Thyroid gland (tissue), 4 donors: Measurements from ENCODE around the gene FAM234A. TPM values are rescaled to one million over a fixed set of nuclear protein-coding genes. Genes with fewer than 3 reads are reported as not detected.

Source experiments
- DNase-seq, 2 donors: peaks; one replicate each; pipeline ENCODE4 v3.0.0-alpha.2; 2019
- H3K27ac ChIP-seq, 3 donors: fragments of 200-600 bp; sonication (generic); 1 replicate in 2 of 3; 2 replicates in 1 of 3; pipeline ENCODE4 v1.5.1; 2016 to 2019; ENCODE audit warnings: mild to moderate bottlenecking in 1 of 3, moderate library complexity in 1 of 3
- H3K27me3 ChIP-seq: fragments of 200-600 bp; sonication (generic); one replicate; pipeline ENCODE4 v1.5.1; 2019
- H3K36me3 ChIP-seq, 2 donors: fragments of 200-600 bp; sonication (generic); one replicate each; pipeline ENCODE4 v1.5.1; 2016 to 2019
- H3K4me1 ChIP-seq, 2 donors: fragments of 200-600 bp; sonication (generic); one replicate each; pipeline ENCODE4 v1.5.1; 2017 to 2019
- H3K4me3 ChIP-seq, 3 donors: fragments of 200-600 bp; sonication (generic); replicated peaks in 1 of 3; 1 replicate in 2 of 3; 2 replicates in 1 of 3; pipeline ENCODE4 v1.5.1; 2016; ENCODE audit warnings: mild to moderate bottlenecking in 1 of 3
- H3K9me3 ChIP-seq: fragments of 200-600 bp; sonication (generic); one replicate; pipeline ENCODE4 v1.5.1; 2017
- POLR2A ChIP-seq, 2 donors: fragments of 450-650 bp; IDR thresholded peaks; one replicate each; pipeline ENCODE4 v1.6.1; 2017; ENCODE audit warnings: antibody characterized with exemption in 2 of 2, mild to moderate bottlenecking in 2 of 2, moderate library complexity in 1 of 2
- WGBS, 2 donors: methylation state at CpG; one replicate each; pipeline ENCODE4 v1.1.5; 2017; 5-methylcytosine and 5-hydroxymethylcytosine counted together
- intact Hi-C: fragments of 100-400 bp; cut with DNase I; formaldehyde crosslinking; loops from one replicate; pipeline ENCODE4 v1.15.1; 2023
- total RNA-seq, 4 donors: library from RNA; depleted of rRNA; stranded (reverse); fragments of >200 nt; gene quantifications; one replicate each; pipeline ENCODE4 v1.2.3, GENCODE V29; 2016
- TF ChIP-seq, protein P1 (sequence below), 6 experiments: fragments of 200-600 bp in 3 of 6; fragments of 450-650 bp in 3 of 6; sonication (generic) in 3 of 6; IDR thresholded peaks; one replicate each; pipeline ENCODE4 v1.5.1; 2016 to 2019; ENCODE audit warnings: antibody characterized with exemption in 6 of 6, mild to moderate bottlenecking in 2 of 6, inconsistent platforms in 1 of 6, moderate library complexity in 1 of 6

The FAM234A gene
- total RNA-seq, 4 donors from 2014 or later, result 35.3 to 140 (median 107) TPM

DNA sequence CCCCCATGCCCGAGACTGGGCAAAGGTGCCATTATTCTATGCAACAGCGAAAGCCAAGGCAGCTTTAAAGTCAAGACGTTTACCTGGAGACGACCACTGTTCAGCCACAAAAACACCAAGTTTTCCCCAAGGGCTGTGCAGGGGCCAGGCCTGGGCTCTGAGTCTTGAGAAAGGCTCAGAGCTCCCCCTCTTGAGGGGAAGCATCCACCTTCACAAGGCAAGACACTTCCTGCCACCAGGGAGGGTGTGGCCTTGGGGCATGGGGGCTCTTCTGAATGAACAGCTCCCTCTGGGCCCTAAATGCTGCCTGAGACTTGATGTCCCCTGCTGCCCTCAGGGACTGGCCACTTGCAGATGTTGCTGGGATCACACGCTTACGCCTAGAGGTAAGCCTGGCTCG, 74.9 kb downstream of the FAM234A start:
- intact Hi-C loops, result no loop called here
- 83 to 92% methylated on average over 6 to 7 of the region's 7 CpGs for WGBS, 2 donors
- TF ChIP-seq, protein P1, sequence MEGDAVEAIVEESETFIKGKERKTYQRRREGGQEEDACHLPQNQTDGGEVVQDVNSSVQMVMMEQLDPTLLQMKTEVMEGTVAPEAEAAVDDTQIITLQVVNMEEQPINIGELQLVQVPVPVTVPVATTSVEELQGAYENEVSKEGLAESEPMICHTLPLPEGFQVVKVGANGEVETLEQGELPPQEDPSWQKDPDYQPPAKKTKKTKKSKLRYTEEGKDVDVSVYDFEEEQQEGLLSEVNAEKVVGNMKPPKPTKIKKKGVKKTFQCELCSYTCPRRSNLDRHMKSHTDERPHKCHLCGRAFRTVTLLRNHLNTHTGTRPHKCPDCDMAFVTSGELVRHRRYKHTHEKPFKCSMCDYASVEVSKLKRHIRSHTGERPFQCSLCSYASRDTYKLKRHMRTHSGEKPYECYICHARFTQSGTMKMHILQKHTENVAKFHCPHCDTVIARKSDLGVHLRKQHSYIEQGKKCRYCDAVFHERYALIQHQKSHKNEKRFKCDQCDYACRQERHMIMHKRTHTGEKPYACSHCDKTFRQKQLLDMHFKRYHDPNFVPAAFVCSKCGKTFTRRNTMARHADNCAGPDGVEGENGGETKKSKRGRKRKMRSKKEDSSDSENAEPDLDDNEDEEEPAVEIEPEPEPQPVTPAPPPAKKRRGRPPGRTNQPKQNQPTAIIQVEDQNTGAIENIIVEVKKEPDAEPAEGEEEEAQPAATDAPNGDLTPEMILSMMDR (IDR thresholded peaks at IDR 0.05), result no peak
- TF ChIP-seq POLR2A (IDR thresholded peaks at IDR 0.05), result no peak
- peaks cover 25 to 26% of the 10 kb centered on the region in 2 donors for H3K36me3 ChIP-seq
- H3K9me3 ChIP-seq, result no peaks in the 10 kb centered on the region
- no peak for DNase-seq
- H3K4me1 ChIP-seq, result no peaks in the 10 kb centered on the region
- H3K27me3 ChIP-seq, result no peaks in the 10 kb centered on the region
- H3K4me3 ChIP-seq, result no peak overlapping the region
- H3K27ac ChIP-seq, result no peak overlapping the region

GRCh38 chr16:311725-312124, 77.1 kb downstream of the FAM234A start:
- Histone ChIP-seq H3K27me3 (no peaks in the 10 kb centered on the region), H3K4me1 (no peaks in the 10 kb centered on the region), H3K27ac (no peak overlapping the region), H3K36me3 (peaks cover 25 to 26% of the 10 kb centered on the region in 2 donors), H3K9me3 (no peaks in the 10 kb centered on the region), H3K4me3 (no peak overlapping the region)
- WGBS, 2 donors, result 95 to 96% methylated on average over 15 of the region's 15 CpGs
- no peak for DNase-seq
- TF ChIP-seq, protein P1 (IDR thresholded peaks at IDR 0.05), result no peak
- no peak for TF ChIP-seq POLR2A (IDR thresholded peaks at IDR 0.05)
- intact Hi-C loops, result no loop called here

GRCh38 chr16:314351-314750, 79.7 kb downstream of the FAM234A start:
- TF ChIP-seq, protein P1 (IDR thresholded peaks at IDR 0.05), result no peak
- TF ChIP-seq POLR2A (IDR thresholded peaks at IDR 0.05), result no peak
- Histone ChIP-seq H3K4me3 (no peak overlapping the region), H3K4me1 (no peaks in the 10 kb centered on the region), H3K27ac (no peak overlapping the region), H3K27me3 (no peaks in the 10 kb centered on the region), H3K9me3 (no peaks in the 10 kb centered on the region), H3K36me3 (peaks cover 21 to 25% of the 10 kb centered on the region in 2 donors)
- WGBS, 2 donors, result 98% methylated on average over 8 to 16 of the region's 16 CpGs
- no peak for DNase-seq
- intact Hi-C loops, result no loop called here

- no peaks in the 10 kb centered on the region for H3K27me3 ChIP-seq
- H3K4me1 ChIP-seq, result no peaks in the 10 kb centered on the region
- H3K36me3 ChIP-seq, result peaks cover 19 to 25% of the 10 kb centered on the region in 2 donors
- TF ChIP-seq, protein P1 (IDR thresholded peaks at IDR 0.05), result no peak
- TF ChIP-seq POLR2A (IDR thresholded peaks at IDR 0.05), result no peak
- intact Hi-C loops, result no loop called here
- no peak for DNase-seq
- 84 to 89% methylated on average over 14 of the region's 14 CpGs for WGBS, 2 donors
- no peak overlapping the region for H3K27ac ChIP-seq
- H3K9me3 ChIP-seq, result no peaks in the 10 kb centered on the region
- no peak overlapping the region for H3K4me3 ChIP-seq
Observed at GRCh38 chr16:314795-315299, 80.2 kb downstream of the FAM234A start.

Other genes starting within 250 kb of the FAM234A start
- gene POLR3K, start 181.2 kb upstream of the FAM234A start, total RNA-seq, result 1 to 10 TPM; 3.5 to 6.7 (median 4.6) TPM
- 10 to 100 TPM; 16.1 to 53.6 (median 34.8) TPM for gene SNRNP25, start 181.0 kb upstream of the FAM234A start, total RNA-seq
- 10 to 100 TPM; 20.4 to 35.4 (median 28.4) TPM for gene RHBDF1, start 162.2 kb upstream of the FAM234A start, total RNA-seq
- 100 to 1,000 TPM in 2 of 4 donors, 10 to 100 TPM in 2; 75.8 to 150 (median 104) TPM for gene MPG, start 156.6 kb upstream of the FAM234A start, total RNA-seq
- gene NPRL3, start 96.1 kb upstream of the FAM234A start, total RNA-seq, result 10 to 100 TPM; 21.8 to 34.3 (median 26.1) TPM
- not detected for gene HBZ, start 82.2 kb upstream of the FAM234A start, total RNA-seq
- gene HBM, start 68.8 kb upstream of the FAM234A start, total RNA-seq, result not detected
- 100 to 1,000 TPM in 1 of 4 donors, 10 to 100 TPM in 3; 21.2 to 136 (median 51.3) TPM for gene HBA2, start 61.9 kb upstream of the FAM234A start, total RNA-seq
- 100 to 1,000 TPM in 1 of 4 donors, 10 to 100 TPM in 1, not detected in 2; 16.5 to 110 TPM for gene HBA1, start 58.1 kb upstream of the FAM234A start, total RNA-seq
- gene HBQ1, start 54.4 kb upstream of the FAM234A start, total RNA-seq, result not detected
- 100 to 1,000 TPM in 3 of 4 donors, 10 to 100 TPM in 1; 96.6 to 218 (median 149) TPM for gene LUC7L, start 5.4 kb upstream of the FAM234A start, total RNA-seq
- gene RGS11, start 41.1 kb downstream of the FAM234A start, total RNA-seq, result 1 to 10 TPM in 3 of 4 donors, under 1 TPM in 1; 0.73 to 5.9 (median 3.0) TPM
- not detected for gene ARHGDIG, start 45.8 kb downstream of the FAM234A start, total RNA-seq
- under 1 TPM in 1 of 4 donors, not detected in 3; 0.81 TPM for gene PDIA2, start 48.3 kb downstream of the FAM234A start, total RNA-seq
- 10 to 100 TPM; 17.5 to 29.7 (median 26.4) TPM for gene AXIN1, start 117.9 kb downstream of the FAM234A start, total RNA-seq
- 100 to 1,000 TPM in 1 of 4 donors, 10 to 100 TPM in 3; 39.9 to 106 (median 80.7) TPM for gene MRPL28, start 135.7 kb downstream of the FAM234A start, total RNA-seq
- 10 to 100 TPM; 31.6 to 83.3 (median 62.2) TPM for gene PGAP6, start 147.2 kb downstream of the FAM234A start, total RNA-seq
- gene NME4, start 162.4 kb downstream of the FAM234A start, total RNA-seq, result 10 to 100 TPM; 31.7 to 65.0 (median 59.7) TPM
- gene DECR2, start 167.1 kb downstream of the FAM234A start, total RNA-seq, result 10 to 100 TPM in 2 of 4 donors, 1 to 10 TPM in 2; 3.1 to 13.5 (median 9.5) TPM
- 10 to 100 TPM; 26.6 to 34.3 (median 28.0) TPM for gene RAB11FIP3, start 190.8 kb downstream of the FAM234A start, total RNA-seq